Left kidney (tissue), 2 donors: ENCODE measurements around the gene MRGPRE. TPM values are rescaled to one million over a fixed set of nuclear protein-coding genes. Genes with fewer than 3 reads are reported as not detected.

Experiments used
- DNase-seq: peaks from one replicate; pipeline ENCODE4 v3.0.0-alpha.2; 2013
- polyA plus RNA-seq: library from polyadenylated mRNA; unstranded; fragments of 120-200 nt; gene quantifications from one replicate; pipeline ENCODE4 v1.2.1, GENCODE V29; 2013; ENCODE audit not compliant: insufficient read length

The MRGPRE gene
- polyA plus RNA-seq, 1 donor: not detected

GRCh38 chr11:3178349-3178748 is 53.9 kb downstream of the MRGPRE start:
- DNase-seq: no peak

DNA sequence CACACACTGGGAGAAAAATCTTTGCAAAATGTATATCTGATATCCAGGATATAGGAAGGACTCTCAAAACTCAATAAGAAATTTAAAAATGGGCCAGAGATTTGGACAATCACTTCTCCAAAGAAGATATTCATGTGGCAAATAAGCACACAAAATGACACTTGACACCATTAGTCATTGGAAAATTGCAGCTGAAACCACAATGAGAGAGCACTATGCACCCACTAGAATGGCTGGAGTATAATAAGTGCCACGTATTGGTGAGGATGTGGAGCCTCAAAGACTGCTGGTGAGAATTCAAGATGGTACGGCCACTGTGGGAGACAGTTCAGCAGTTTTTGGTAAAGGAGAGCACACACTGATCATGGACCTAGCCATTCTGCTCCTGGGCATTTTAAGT is 54.3 kb downstream of the MRGPRE start:
- DNase-seq: no peak

Other genes with a start within 250 kb of the MRGPRE start
- gene NAP1L4, start 240.1 kb downstream of the MRGPRE start, polyA plus RNA-seq: 245 TPM
- gene CARS1, start 175.0 kb downstream of the MRGPRE start, polyA plus RNA-seq: 28.4 TPM
- 20.5 TPM for gene OSBPL5, start 67.1 kb downstream of the MRGPRE start, polyA plus RNA-seq
- not detected for gene MRGPRG, start 13.6 kb downstream of the MRGPRE start, polyA plus RNA-seq
- 51.5 TPM for gene ZNF195, start 146.7 kb upstream of the MRGPRE start, polyA plus RNA-seq